Suprapubic skin (tissue), 4 donors: ENCODE data around the gene HLA-DOB. TPM values are rescaled to one million over a fixed set of nuclear protein-coding genes. Genes with fewer than 3 reads are reported as not detected.

Source experiments
- DNase-seq, 2 donors: peaks; one replicate each; pipeline ENCODE4 v3.0.0-alpha.2; 2019; ENCODE audit warnings: low spot score in 2 of 2
- H3K27ac ChIP-seq: fragments of 200-600 bp; sonication (generic); one replicate; pipeline ENCODE4 v1.5.1; 2019
- H3K27me3 ChIP-seq: fragments of 200-600 bp; sonication (generic); one replicate; pipeline ENCODE4 v1.5.1; 2019
- H3K36me3 ChIP-seq: fragments of 200-600 bp; sonication (generic); one replicate; pipeline ENCODE4 v1.5.1; 2019
- H3K4me1 ChIP-seq: fragments of 200-600 bp; sonication (generic); one replicate; pipeline ENCODE4 v1.5.1; 2019
- H3K4me3 ChIP-seq: fragments of 200-600 bp; sonication (generic); one replicate; pipeline ENCODE4 v1.5.1; 2019; ENCODE audit warnings: mild to moderate bottlenecking
- H3K9me3 ChIP-seq: fragments of 200-600 bp; sonication (generic); one replicate; pipeline ENCODE4 v1.5.1; 2019
- EP300 ChIP-seq: sonication (generic); formaldehyde crosslinking; IDR thresholded peaks from one replicate; pipeline ENCODE4 v1.6.1; 2017; ENCODE audit warnings: antibody characterized with exemption
- POLR2A ChIP-seq, 2 donors: fragments of 450-650 bp; IDR thresholded peaks; one replicate each; pipeline ENCODE4 v1.6.1; 2017; ENCODE audit warnings: antibody characterized with exemption in 2 of 2, mild to moderate bottlenecking in 2 of 2, moderate library complexity in 2 of 2
- POLR2AphosphoS5 ChIP-seq, 3 donors: sonication (generic); formaldehyde crosslinking; IDR thresholded peaks; one replicate each; pipeline ENCODE4 v1.6.1; 2017; ENCODE audit warnings: antibody characterized with exemption in 3 of 3
- WGBS: methylation state at CpG from one replicate; pipeline ENCODE4 v1.1.5; 2018; 5-methylcytosine and 5-hydroxymethylcytosine counted together
- total RNA-seq, 4 donors: library from RNA; depleted of rRNA; stranded (reverse); fragments of >200 nt; gene quantifications; one replicate each; pipeline ENCODE4 v1.1.0, GENCODE V29; 2016
- TF ChIP-seq, protein P1 (sequence below), 2 donors: fragments of 200-600 bp in 1 of 2; fragments of 450-650 bp in 1 of 2; sonication (generic) in 1 of 2; IDR thresholded peaks; one replicate each; pipeline ENCODE4 v1.5.1; 2016 to 2019; ENCODE audit warnings: antibody characterized with exemption in 2 of 2, mild to moderate bottlenecking in 1 of 2, moderate library complexity in 1 of 2

HLA-DOB gene
- total RNA-seq, 4 donors from 2014 or later = 1.6 to 5.1 (median 2.7) TPM

- Histone ChIP-seq H3K27ac (no peak overlapping the region), H3K4me1 (no peaks in the 10 kb centered on the region), H3K9me3 (no peaks in the 10 kb centered on the region), H3K4me3 (no peak overlapping the region), H3K36me3 (no peaks in the 10 kb centered on the region), H3K27me3 (peaks cover 44% of the 10 kb centered on the region)
- no peak for DNase-seq
- TF ChIP-seq POLR2A (IDR thresholded peaks at IDR 0.05) = no peak
- TF ChIP-seq, protein P1, sequence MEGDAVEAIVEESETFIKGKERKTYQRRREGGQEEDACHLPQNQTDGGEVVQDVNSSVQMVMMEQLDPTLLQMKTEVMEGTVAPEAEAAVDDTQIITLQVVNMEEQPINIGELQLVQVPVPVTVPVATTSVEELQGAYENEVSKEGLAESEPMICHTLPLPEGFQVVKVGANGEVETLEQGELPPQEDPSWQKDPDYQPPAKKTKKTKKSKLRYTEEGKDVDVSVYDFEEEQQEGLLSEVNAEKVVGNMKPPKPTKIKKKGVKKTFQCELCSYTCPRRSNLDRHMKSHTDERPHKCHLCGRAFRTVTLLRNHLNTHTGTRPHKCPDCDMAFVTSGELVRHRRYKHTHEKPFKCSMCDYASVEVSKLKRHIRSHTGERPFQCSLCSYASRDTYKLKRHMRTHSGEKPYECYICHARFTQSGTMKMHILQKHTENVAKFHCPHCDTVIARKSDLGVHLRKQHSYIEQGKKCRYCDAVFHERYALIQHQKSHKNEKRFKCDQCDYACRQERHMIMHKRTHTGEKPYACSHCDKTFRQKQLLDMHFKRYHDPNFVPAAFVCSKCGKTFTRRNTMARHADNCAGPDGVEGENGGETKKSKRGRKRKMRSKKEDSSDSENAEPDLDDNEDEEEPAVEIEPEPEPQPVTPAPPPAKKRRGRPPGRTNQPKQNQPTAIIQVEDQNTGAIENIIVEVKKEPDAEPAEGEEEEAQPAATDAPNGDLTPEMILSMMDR (IDR thresholded peaks at IDR 0.05) = no peak
- no peak for TF ChIP-seq EP300
- TF ChIP-seq POLR2AphosphoS5 (IDR thresholded peaks at IDR 0.05) = no peak
- 31% methylated on average over 1 of the region's 1 CpG for WGBS
Measured at GRCh38 chr6:32764048-32764447, 52.8 kb downstream of the HLA-DOB start.

DNA sequence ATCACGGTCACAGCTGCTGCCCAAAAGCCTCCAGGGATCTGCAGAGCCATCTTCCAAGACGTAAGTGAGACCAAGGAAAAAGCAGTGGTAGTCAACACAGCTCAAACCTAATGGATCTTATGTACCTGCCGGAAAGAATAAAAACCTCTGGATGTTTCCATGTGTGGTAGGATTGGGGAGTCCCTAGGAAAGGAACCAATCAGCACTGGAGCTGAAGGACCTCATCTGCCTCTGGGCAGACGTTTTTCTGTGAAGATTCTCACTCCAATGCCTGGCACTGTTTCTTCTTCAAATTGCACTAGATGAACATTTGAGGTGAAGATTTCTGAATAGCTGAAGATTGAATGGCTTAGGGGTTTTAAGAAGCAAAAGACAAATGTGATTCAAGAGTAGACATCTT, 53.4 kb downstream of the HLA-DOB start, which contains the start of gene HLA-DQB2:
Gene HLA-DQB2, minus strand, starts transcription at position 112 of the 400 bp plus-strand sequence. Its CDS starts 62 bp downstream, at position 50.
- Histone ChIP-seq H3K27ac (no peak within 1 kb of the TSS), H3K36me3 (no peaks in the 10 kb centered on the region), H3K4me1 (no peaks in the 10 kb centered on the region), H3K9me3 (no peaks in the 10 kb centered on the region), H3K27me3 (peaks cover 43% of the 10 kb centered on the region), H3K4me3 (no peak within 1 kb of the TSS)
- no peak for DNase-seq
- TF ChIP-seq POLR2A (IDR thresholded peaks at IDR 0.05) (no peak), EP300 (no peak), POLR2AphosphoS5 (IDR thresholded peaks at IDR 0.05) (no peak)
- TF ChIP-seq, protein P1 (IDR thresholded peaks at IDR 0.05) = no peak
- 46% methylated on average over 4 of the region's 4 CpGs for WGBS

Other genes starting within 250 kb of the HLA-DOB start
- gene HLA-DRB1, start 227.2 kb downstream of the HLA-DOB start, total RNA-seq = 10 to 100 TPM; 28.0 to 39.3 (median 37.0) TPM
- 10 to 100 TPM in 3 of 4 donors, 1 to 10 TPM in 1; 8.6 to 21.3 (median 11.5) TPM for gene HLA-DQA1, start 179.6 kb downstream of the HLA-DOB start, total RNA-seq
- 1 to 10 TPM; 1.6 to 9.4 (median 3.7) TPM for gene HLA-DQB1, start 150.3 kb downstream of the HLA-DOB start, total RNA-seq
- 10 to 100 TPM in 1 of 4 donors, 1 to 10 TPM in 3; 2.8 to 12.5 (median 5.5) TPM for gene HLA-DQA2, start 75.6 kb downstream of the HLA-DOB start, total RNA-seq
- 10 to 100 TPM; 60.4 to 97.2 (median 80.9) TPM for gene HLA-DQB2, start 53.5 kb downstream of the HLA-DOB start, total RNA-seq
- gene TAP2, start 21.7 kb upstream of the HLA-DOB start, total RNA-seq = 10 to 100 TPM; 17.7 to 20.8 (median 20.1) TPM
- 10 to 100 TPM; 43.6 to 62.7 (median 49.0) TPM for gene PSMB8, start 27.0 kb upstream of the HLA-DOB start, total RNA-seq
- 100 to 1,000 TPM in 2 of 4 donors, 10 to 100 TPM in 2; 90.7 to 126 (median 101) TPM for gene TAP1, start 36.7 kb upstream of the HLA-DOB start, total RNA-seq
- gene PSMB9, start 37.2 kb upstream of the HLA-DOB start, total RNA-seq = 10 to 100 TPM; 12.6 to 35.8 (median 19.1) TPM
- 10 to 100 TPM; 15.0 to 30.2 (median 18.1) TPM for gene HLA-DMB, start 124.0 kb upstream of the HLA-DOB start, total RNA-seq
- gene HLA-DMA, start 136.1 kb upstream of the HLA-DOB start, total RNA-seq = 10 to 100 TPM; 18.3 to 57.0 (median 24.2) TPM
- 100 to 1,000 TPM; 145 to 246 (median 197) TPM for gene BRD2, start 151.6 kb upstream of the HLA-DOB start, total RNA-seq
- 10 to 100 TPM in 1 of 4 donors, 1 to 10 TPM in 3; 6.8 to 14.3 (median 8.0) TPM for gene HLA-DOA, start 192.6 kb upstream of the HLA-DOB start, total RNA-seq